ENCODE measurements around the gene HEXA.

- TF ChIP-seq POLR2AphosphoS5 (IDR thresholded peaks at IDR 0.05; ENCODE audit: borderline replicate concordance, low read depth, low read length), result no peak
- no peak for TF ChIP-seq EZH2 (IDR thresholded peaks at IDR 0.05)
- TF ChIP-seq FOXP2 (optimal IDR thresholded peaks at IDR 0.05; ENCODE audit: control extremely low read depth, extremely low read length, insufficient read depth), result no peak
Measured at GRCh38 chr15:72323752-72324151, 52.1 kb downstream of the HEXA start.

Data from SK-N-MC (cell line).